Breast epithelium (tissue), 4 donors: ENCODE results near the gene CPEB4. TPM values are rescaled to one million over a fixed set of nuclear protein-coding genes. Genes with fewer than 3 reads are reported as not detected.

Experiments
- DNase-seq, 2 donors: peaks; one replicate each; pipeline ENCODE4 v3.0.0-alpha.2; 2019; ENCODE audit warnings: low spot score in 2 of 2
- H3K27ac ChIP-seq, 2 donors: fragments of 200-600 bp; sonication (generic) in 1 of 2; one replicate each; pipeline ENCODE4 v1.5.1; 2016 to 2019; ENCODE audit warnings: mild to moderate bottlenecking in 1 of 2
- H3K27me3 ChIP-seq, 2 donors: fragments of 200-600 bp; sonication (generic) in 1 of 2; one replicate each; pipeline versions ENCODE4 v1.5.1 to v1.6.0; 2017 to 2019; ENCODE audit warnings: control low read depth in 1 of 2, mild to moderate bottlenecking in 1 of 2
- H3K36me3 ChIP-seq: fragments of 200-600 bp; one replicate; pipeline ENCODE4 v1.5.1; 2019
- H3K4me1 ChIP-seq, 2 donors: fragments of 200-600 bp; sonication (generic); one replicate each; pipeline ENCODE4 v1.5.1; 2016 to 2019; ENCODE audit warnings: control low read depth in 1 of 2
- H3K4me3 ChIP-seq, 3 donors: fragments of 200-600 bp; sonication (generic); 1 replicate in 2 of 3; 2 replicates in 1 of 3; pipeline ENCODE4 v1.5.1; 2016 to 2019; ENCODE audit warnings: mild to moderate bottlenecking in 3 of 3, moderate library complexity in 2 of 3
- H3K9me3 ChIP-seq, 2 donors: fragments of 200-600 bp; sonication (generic) in 1 of 2; one replicate each; pipeline ENCODE4 v1.5.1; 2016 to 2019; ENCODE audit warnings: control low read depth in 1 of 2
- CTCF ChIP-seq, 3 donors: fragments of 450-650 bp; IDR thresholded peaks; one replicate each; pipeline ENCODE4 v1.5.1; 2016 to 2017; ENCODE audit warnings: antibody characterized with exemption in 3 of 3, mild to moderate bottlenecking in 3 of 3, moderate library complexity in 3 of 3
- POLR2A ChIP-seq: fragments of 450-650 bp; IDR thresholded peaks from one replicate; pipeline ENCODE4 v1.6.1; 2016; ENCODE audit warnings: antibody characterized with exemption, mild to moderate bottlenecking, moderate library complexity
- POLR2AphosphoS5 ChIP-seq, 3 donors: sonication (generic); formaldehyde crosslinking; IDR thresholded peaks; one replicate each; pipeline ENCODE4 v1.6.1; 2017; ENCODE audit warnings: antibody characterized with exemption in 3 of 3
- intact Hi-C: fragments of 100-400 bp; cut with DNase I; formaldehyde crosslinking; loops from one replicate; pipeline ENCODE4 v1.15.1; 2023; ENCODE audit warnings: low total_unique reads
- total RNA-seq, 3 donors: library from RNA; depleted of rRNA; stranded (reverse); fragments of >200 nt; gene quantifications; one replicate each; pipeline ENCODE4 v1.1.0, GENCODE V29; 2016

Gene CPEB4
- total RNA-seq, 3 donors from 2014 or later, result 36.4 to 71.7 (median 49.9) TPM

- Histone ChIP-seq H3K4me3 (no peak overlapping the region), H3K27ac (peak overlapping the region; percentile 65 to 78), H3K27me3 (no peaks in the 10 kb centered on the region), H3K9me3 (no peaks in the 10 kb centered on the region), H3K36me3 (no peaks in the 10 kb centered on the region), H3K4me1 (peaks cover 3 to 9% of the 10 kb centered on the region in 2 donors)
- TF ChIP-seq POLR2AphosphoS5 (IDR thresholded peaks at IDR 0.05), result peak in 1 of 3 donors; percentile 13
- no peak for TF ChIP-seq CTCF (IDR thresholded peaks at IDR 0.05)
- intact Hi-C loops, result no loop called here
- peak in 1 of 2 donors; percentile 72 for DNase-seq
These were observed 19.7 kb downstream of the CPEB4 start for GRCh38 chr5:173907686-173908371.

- peaks cover 3 to 9% of the 10 kb centered on the region in 2 donors for H3K4me1 ChIP-seq
- no peak for DNase-seq
- H3K27me3 ChIP-seq, result no peaks in the 10 kb centered on the region
- no peaks in the 10 kb centered on the region for H3K9me3 ChIP-seq
- H3K27ac ChIP-seq, result peak overlapping the region in 1 of 2 donors; percentile 53
- no peaks in the 10 kb centered on the region for H3K36me3 ChIP-seq
- no peak for TF ChIP-seq POLR2A
- TF ChIP-seq POLR2AphosphoS5 (IDR thresholded peaks at IDR 0.05), result no peak
- no peak for TF ChIP-seq CTCF (IDR thresholded peaks at IDR 0.05)
- intact Hi-C loops, result no loop called here
- no peak overlapping the region for H3K4me3 ChIP-seq
These were observed 21.1 kb downstream of the CPEB4 start for GRCh38 chr5:173909199-173909598.

- no peak for TF ChIP-seq CTCF (IDR thresholded peaks at IDR 0.05)
- TF ChIP-seq POLR2A, result no peak
- no peak for TF ChIP-seq POLR2AphosphoS5 (IDR thresholded peaks at IDR 0.05)
- no peaks in the 10 kb centered on the region for H3K27me3 ChIP-seq
- intact Hi-C loops, result no loop called here
- no peak for DNase-seq
- no peak overlapping the region for H3K4me3 ChIP-seq
- H3K27ac ChIP-seq, result no peak overlapping the region
- no peaks in the 10 kb centered on the region for H3K36me3 ChIP-seq
- H3K9me3 ChIP-seq, result no peaks in the 10 kb centered on the region
- peaks cover 3 to 9% of the 10 kb centered on the region in 2 donors for H3K4me1 ChIP-seq
These were observed 22.1 kb downstream of the CPEB4 start for GRCh38 chr5:173910215-173910614.

GRCh38 chr5:173911623-173912022 is 23.5 kb downstream of the CPEB4 start:
- H3K27ac ChIP-seq, result no peak overlapping the region
- no peak overlapping the region for H3K4me3 ChIP-seq
- H3K36me3 ChIP-seq, result no peaks in the 10 kb centered on the region
- no peak for TF ChIP-seq CTCF (IDR thresholded peaks at IDR 0.05)
- TF ChIP-seq POLR2A, result no peak
- TF ChIP-seq POLR2AphosphoS5 (IDR thresholded peaks at IDR 0.05), result no peak
- H3K4me1 ChIP-seq, result peaks cover 3 to 9% of the 10 kb centered on the region in 2 donors
- H3K27me3 ChIP-seq, result no peaks in the 10 kb centered on the region
- H3K9me3 ChIP-seq, result no peaks in the 10 kb centered on the region
- DNase-seq, result no peak
- intact Hi-C loops, result no loop called here

GRCh38 chr5:173913686-173914321 is 25.7 kb downstream of the CPEB4 start:
- no peaks in the 10 kb centered on the region for H3K27me3 ChIP-seq
- intact Hi-C loops, result no loop called here
- peaks cover under 1 to 3% of the 10 kb centered on the region in 2 donors for H3K4me1 ChIP-seq
- TF ChIP-seq POLR2AphosphoS5 (IDR thresholded peaks at IDR 0.05) (no peak), POLR2A (no peak), CTCF (IDR thresholded peaks at IDR 0.05) (no peak)
- H3K27ac ChIP-seq, result no peak overlapping the region
- H3K36me3 ChIP-seq, result no peaks in the 10 kb centered on the region
- H3K9me3 ChIP-seq, result no peaks in the 10 kb centered on the region
- H3K4me3 ChIP-seq, result no peak overlapping the region
- DNase-seq, result no peak
